Ecto neural progenitor cell (in vitro differentiated cells): Measurements from ENCODE around the gene INIP.
A peak's percentile ranks its signal among the peaks of the same experiment; 100 is the strongest.

Source experiments
- DNase-seq: peaks from one replicate; pipeline ENCODE4 v3.0.0-alpha.2; 2018; ENCODE audit warnings: low spot score

The INIP gene

GRCh38 chr9:112717661-112718331 is at the start of gene INIP:
TSS of gene INIP (minus strand) at chr9:112718117. CDS start at chr9:112716485, 1,632 bp downstream.
- DNase-seq, result peak; percentile 96

GRCh38 chr9:112765281-112765680 is 47.4 kb upstream of the INIP start:
- no peak for DNase-seq

DNA sequence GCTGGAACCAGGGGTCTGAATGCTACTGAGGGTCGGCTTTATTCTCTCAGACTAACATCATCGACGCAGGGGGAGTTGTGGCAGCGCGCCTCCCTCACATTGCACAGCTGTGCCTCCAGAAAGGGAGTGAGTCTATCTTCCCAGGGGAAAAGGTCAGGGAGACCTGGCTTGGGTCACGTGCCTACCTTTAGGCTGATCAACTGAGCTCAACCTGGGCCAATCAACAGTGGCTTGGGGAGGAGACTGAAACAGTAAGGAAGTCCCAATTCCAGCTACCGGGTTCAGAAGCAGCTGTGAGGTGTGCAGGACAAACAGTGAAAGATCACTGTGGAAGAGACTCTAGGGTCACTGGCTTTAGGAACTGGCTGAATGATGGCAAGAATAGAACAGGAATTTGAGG is 46.9 kb upstream of the INIP start:
- peak; percentile 54 for DNase-seq

- peak; percentile 58 for DNase-seq
These were observed 46.4 kb upstream of the INIP start for GRCh38 chr9:112764344-112764743.

DNA sequence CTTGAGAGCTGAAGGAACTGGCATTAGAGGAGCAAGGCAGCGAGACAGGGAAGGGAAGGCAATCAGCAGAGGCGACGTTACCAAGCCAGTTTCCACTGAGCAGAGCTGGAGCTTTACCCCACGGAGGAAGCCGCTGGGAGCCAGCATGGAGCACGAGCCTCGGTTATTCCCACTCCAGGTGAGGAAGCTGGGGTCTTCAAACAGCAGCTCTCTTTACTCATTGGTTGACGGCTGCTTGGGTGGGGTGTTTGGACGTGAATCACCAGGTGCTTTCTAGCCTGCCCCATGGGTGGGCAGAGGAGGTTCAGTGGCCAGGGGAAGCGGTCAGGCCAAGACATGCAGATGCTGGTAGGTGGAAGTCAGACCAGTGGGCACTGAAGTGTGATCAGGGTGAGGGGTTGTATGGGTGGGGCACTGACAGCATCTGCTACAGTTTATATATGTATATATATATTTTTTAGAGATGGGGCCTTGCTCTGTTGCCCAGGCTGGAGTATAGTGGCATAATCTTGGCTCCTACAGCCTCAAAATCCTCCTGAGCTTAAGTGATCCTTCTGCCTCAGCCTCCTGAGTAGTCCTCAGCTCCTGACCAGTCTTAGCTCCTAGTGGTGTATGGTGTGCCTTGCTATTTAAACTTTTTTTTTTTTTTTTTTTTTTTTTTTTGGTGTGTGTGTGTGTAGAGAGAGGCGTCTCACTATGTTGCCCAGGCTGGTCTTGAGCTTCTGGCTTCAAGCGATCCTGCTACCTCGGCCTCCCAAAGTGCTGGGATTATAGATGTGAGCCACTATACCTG is 45.0 kb upstream of the INIP start:
- no peak for DNase-seq

- no peak for DNase-seq
These were observed 44.2 kb upstream of the INIP start for GRCh38 chr9:112761912-112762655.

GRCh38 chr9:112760821-112761220 is 42.9 kb upstream of the INIP start:
- no peak for DNase-seq

DNA sequence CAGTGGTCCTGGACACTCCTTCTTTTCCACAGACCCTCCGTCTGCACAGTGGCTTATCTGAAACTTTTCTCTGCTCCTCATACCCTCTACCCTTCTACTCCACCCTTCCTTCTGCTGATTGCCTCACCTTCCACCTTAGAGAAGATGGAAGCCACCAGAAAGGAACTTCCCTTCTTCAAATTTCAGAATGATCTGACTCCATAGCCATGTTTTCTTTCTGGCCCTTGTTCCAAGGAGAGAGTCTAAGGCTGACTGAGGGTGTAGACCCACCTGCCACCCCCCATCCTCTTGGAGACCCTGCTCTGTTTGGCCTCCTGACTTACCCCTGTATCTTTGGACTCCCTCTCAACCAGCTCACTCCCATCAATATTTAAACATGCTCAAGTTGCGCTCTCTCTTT is 40.0 kb upstream of the INIP start:
- DNase-seq, result no peak

DNA sequence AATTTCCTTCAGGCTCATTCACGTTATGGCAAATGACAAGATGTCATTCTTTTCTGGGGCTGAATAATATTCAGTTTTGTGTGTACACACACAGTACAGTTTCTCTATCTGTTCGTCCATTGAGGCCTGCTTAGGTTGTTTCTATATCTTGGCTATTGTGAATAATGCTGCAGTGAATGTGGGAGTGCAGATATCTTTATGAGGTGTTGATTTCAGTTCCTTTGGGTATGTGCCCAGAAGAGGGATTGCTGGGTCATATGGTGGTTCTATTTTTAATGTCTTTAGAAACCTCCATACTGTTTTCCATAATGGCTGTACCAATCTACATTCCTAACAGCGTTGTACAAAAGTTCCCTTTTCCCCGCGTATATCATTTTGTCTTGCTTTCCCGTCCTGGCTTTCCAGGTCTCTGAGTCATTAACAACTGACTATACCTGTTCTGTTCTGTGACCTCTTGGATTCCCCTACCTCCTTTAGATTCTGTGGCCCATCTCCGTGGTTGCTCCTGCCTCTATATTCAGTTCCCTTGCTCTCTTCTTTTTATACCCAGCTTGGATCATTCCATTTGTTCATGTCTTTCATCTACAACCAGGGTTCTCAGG is 39.5 kb upstream of the INIP start:
- no peak for DNase-seq

DNA sequence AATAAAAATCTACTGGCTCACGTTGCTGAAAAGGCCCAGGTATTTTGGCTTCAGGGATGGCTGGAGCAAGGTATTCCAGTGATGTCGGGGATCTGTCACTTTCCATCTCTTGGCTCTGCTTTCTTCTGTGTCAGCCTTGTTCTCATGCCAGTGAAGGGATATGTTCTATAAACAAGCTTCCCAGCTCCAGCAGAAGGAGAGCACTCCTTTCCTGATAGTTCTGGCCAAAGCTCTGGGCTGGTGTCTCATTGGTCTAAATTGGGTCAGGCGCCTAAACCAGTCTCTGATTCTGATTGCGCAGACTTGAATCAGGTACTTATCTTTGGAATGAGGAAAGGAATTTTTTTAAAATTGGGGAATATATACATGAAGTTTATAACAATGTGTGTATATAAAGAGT is 37.8 kb upstream of the INIP start:
- DNase-seq, result no peak

GRCh38 chr9:112755016-112755427 is 37.1 kb upstream of the INIP start:
- DNase-seq, result no peak

GRCh38 chr9:112754578-112754977 is 36.7 kb upstream of the INIP start:
- DNase-seq, result no peak

GRCh38 chr9:112753725-112754124 is 35.8 kb upstream of the INIP start:
- no peak for DNase-seq

GRCh38 chr9:112752334-112753125 is 34.6 kb upstream of the INIP start:
- no peak for DNase-seq

DNA sequence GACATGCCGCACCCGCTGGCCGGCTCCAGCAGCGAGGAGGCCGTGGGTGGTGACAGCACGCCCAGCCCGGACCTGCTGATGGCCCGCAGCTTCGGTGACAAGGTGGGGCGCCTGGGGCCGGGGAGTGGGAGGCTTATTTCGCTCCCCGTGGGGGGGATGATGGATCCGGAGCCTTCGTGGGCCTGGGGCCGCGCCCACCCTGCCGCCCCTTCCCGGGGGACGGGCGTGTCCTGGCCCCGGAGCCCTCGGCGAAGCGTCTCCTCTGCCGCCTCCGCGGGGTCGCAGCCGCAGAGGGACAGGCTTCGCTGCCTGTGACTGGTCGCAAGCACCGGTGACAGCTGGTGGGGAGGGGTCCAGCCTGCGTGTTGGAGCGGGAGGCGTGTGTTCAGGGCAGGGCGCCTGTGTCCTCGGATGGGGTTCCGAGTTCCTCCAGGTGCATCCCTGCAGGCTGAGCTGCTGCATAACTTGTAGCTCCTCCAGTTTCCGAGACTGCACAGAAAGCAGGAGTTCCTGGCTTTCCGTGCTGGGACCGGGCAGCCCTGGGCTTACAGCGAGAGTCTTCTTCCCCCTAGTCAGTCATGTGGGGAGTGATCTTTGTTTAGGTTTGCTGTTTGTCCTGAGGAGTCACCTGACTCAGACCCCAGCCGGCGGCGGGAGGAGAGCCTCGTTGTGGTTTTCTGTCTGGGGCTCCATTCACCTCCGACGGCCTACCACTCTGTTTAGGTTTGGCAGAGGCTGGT is 33.3 kb upstream of the INIP start:
- DNase-seq, result peak; percentile 81

DNA sequence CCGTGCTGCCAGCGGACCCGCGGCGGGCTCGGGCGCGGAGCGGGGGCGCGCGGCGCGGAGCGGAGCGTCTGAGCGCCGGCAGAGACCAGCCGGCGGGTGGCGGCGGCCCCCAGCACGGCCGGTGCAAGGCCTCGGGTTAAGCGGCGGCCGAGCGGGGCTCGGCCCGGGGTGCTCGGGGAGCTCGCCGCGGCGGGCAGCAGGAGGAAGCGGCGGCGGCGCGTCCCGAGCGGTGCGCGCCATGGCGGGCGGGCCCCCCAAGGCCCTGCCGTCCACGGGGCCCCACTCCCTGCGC is 32.8 kb upstream of the INIP start:
- no peak for DNase-seq

DNA sequence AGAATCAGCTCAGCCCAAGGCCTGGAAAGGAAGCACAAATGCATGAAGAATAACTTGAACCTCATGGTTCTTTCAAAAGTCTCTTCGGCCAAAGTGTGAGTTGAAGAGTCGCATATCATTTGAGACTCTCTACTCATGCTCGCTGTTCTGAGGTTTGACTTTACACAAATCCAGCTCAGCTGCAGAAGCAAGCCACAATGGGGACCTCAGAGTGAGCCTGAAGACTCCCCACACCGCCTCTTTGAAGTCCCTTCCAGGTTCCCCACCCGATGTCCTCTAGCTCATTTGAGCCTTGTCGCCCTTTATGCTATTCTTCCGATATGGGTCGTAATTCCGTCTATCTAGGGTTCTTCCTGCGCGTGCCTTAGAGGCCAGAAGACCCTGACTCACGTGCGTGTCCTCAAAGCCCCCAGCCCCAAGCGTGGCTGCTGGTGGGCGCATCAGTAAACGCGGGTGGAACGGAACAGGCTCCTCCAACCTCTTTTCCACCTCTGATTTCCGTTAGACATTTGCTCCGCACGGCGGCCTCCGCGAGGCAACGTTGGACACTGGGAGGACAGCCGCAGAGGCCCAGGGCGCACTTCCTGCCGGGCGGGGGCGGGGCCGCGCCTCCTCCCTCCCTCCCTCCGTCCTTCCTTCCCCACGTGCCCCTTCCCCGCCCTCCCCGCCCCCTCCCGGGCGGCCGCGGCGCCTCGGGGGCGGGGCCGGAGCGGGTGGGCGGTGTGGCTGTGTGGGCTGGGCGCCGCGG is 32.3 kb upstream of the INIP start, which contains the start of gene SNX30:
SNX30 (plus strand) TSS at position 745 of the 748 bp plus-strand sequence. CDS start 242 bp downstream, outside the sequence.
- DNase-seq, result peak; percentile 91

- DNase-seq, result no peak
These were observed 29.2 kb upstream of the INIP start for GRCh38 chr9:112747094-112747493.

- no peak for DNase-seq
These were observed 26.3 kb upstream of the INIP start for GRCh38 chr9:112744177-112744576.

DNA sequence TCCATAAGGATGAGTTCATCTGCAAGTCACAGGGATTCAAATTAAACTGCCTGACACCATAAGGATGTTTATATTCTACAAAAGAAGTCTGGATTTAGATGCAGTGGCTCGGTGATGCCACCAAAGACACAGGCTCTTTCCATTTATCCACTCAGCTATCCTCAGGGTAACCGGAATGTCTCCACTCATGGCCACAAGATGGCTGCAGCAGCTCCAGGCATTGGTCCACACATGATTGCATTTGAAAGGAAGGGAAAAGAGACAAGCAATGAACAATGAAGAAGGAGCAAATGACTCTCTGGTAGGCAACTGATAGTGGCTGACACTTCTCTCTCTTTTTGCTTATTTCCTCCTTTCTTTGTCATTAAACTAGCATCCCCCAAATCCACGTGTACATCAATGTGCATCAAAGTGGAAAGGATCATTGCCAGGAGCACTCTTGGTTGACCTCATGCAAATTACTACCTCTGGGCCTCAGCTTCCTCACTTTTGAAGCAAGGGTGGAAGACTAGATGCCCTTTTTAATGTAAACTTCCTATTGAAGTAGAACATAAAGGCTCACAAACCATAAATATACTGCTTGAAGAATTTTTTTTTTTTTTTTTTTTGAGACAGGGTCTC is 25.4 kb upstream of the INIP start:
- DNase-seq, result no peak
